Adrenal gland (tissue), 5 donors: ENCODE data around the gene NECTIN3.

Experiments
- CTCF ChIP-seq, 6 experiments: fragments of 450-650 bp in 4 of 6; fragments of 200-600 bp in 2 of 6; sonication (generic) in 1 of 6; IDR thresholded peaks; 1 replicate in 5 of 6; 2 replicates in 1 of 6; pipeline versions ENCODE4 v1.5.1 to v1.8.0; 2016 to 2021; ENCODE audit warnings: antibody characterized with exemption in 6 of 6, mild to moderate bottlenecking in 2 of 6, moderate library complexity in 1 of 6
- POLR2A ChIP-seq, 2 donors: fragments of 450-650 bp; IDR thresholded peaks; one replicate each; pipeline ENCODE4 v1.6.1; 2017; ENCODE audit warnings: antibody characterized with exemption in 2 of 2, mild to moderate bottlenecking in 2 of 2, moderate library complexity in 1 of 2
- donor health status: DM: no; HTN: no; CAD: no.

GRCh38 chr3:111069974-111070771 lies 1.4 kb upstream of the NECTIN3 start:
- TF ChIP-seq POLR2A (IDR thresholded peaks at IDR 0.05) = no peak
- TF ChIP-seq CTCF (IDR thresholded peaks at IDR 0.05) = no peak
